Kidney epithelial cell (primary cell): ENCODE results near the gene STAMBPL1. TPM values are rescaled to one million over a fixed set of nuclear protein-coding genes. Genes with fewer than 3 reads are reported as not detected.

ENCODE experiments used
- DNase-seq: peaks from one replicate; pipeline ENCODE4 v3.0.0-alpha.2; 2010; ENCODE audit warnings: low read depth
- H3K27me3 ChIP-seq: 2 replicates; pipeline ENCODE4 v1.6.0; 2011; ENCODE audit warnings: low read length; ENCODE audit not compliant: control insufficient read depth, insufficient read depth
- H3K36me3 ChIP-seq: 2 replicates; pipeline ENCODE4 v1.5.1; 2011; ENCODE audit warnings: low read length; ENCODE audit not compliant: control insufficient read depth, insufficient read depth
- H3K4me3 ChIP-seq: 2 replicates; pipeline ENCODE4 v1.5.1; 2011; ENCODE audit warnings: low read depth, mild to moderate bottlenecking, control low read depth, low read length
- total RNA-seq: library from RNA; depleted of rRNA; stranded (reverse); fragments of >200 nt; gene quantifications from 2 replicates; pipeline ENCODE4 v1.2.3, GENCODE V29; 2015
- TF ChIP-seq, protein P1 (sequence below): IDR thresholded peaks from 2 replicates; pipeline ENCODE4 v1.5.1; 2011; ENCODE audit warnings: mild to moderate bottlenecking, moderate library complexity, low read length, control low read depth, inconsistent platforms; ENCODE audit not compliant: insufficient read depth, poor library complexity, severe bottlenecking

The STAMBPL1 gene
- total RNA-seq, 1 donor from 2014 or later: 5.2 TPM

DNA sequence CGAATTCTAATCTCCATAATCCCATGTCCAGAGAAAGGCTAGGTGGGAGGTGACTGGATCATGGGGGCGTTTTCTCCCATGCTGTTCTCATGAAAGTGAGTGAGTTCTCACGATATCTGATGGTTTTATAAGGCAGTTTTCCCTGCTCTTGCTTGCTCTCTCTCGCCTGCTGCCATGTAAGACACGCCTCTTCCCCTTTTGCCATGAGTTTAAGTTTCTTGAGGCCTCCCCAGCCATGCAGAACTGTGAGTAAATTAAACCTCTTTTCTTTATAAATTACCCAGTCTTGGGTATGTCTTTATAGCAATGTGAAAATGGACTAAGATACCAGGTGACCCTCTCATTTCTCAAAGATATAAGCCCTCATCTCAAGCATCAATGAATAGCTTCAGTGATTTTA, 73.6 kb downstream of the STAMBPL1 start:
- H3K27me3 ChIP-seq: no peaks in the 10 kb centered on the region
- no peak overlapping the region for H3K4me3 ChIP-seq
- DNase-seq: no peak
- no peaks in the 10 kb centered on the region for H3K36me3 ChIP-seq
- TF ChIP-seq, protein P1, sequence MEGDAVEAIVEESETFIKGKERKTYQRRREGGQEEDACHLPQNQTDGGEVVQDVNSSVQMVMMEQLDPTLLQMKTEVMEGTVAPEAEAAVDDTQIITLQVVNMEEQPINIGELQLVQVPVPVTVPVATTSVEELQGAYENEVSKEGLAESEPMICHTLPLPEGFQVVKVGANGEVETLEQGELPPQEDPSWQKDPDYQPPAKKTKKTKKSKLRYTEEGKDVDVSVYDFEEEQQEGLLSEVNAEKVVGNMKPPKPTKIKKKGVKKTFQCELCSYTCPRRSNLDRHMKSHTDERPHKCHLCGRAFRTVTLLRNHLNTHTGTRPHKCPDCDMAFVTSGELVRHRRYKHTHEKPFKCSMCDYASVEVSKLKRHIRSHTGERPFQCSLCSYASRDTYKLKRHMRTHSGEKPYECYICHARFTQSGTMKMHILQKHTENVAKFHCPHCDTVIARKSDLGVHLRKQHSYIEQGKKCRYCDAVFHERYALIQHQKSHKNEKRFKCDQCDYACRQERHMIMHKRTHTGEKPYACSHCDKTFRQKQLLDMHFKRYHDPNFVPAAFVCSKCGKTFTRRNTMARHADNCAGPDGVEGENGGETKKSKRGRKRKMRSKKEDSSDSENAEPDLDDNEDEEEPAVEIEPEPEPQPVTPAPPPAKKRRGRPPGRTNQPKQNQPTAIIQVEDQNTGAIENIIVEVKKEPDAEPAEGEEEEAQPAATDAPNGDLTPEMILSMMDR: no peak

DNA sequence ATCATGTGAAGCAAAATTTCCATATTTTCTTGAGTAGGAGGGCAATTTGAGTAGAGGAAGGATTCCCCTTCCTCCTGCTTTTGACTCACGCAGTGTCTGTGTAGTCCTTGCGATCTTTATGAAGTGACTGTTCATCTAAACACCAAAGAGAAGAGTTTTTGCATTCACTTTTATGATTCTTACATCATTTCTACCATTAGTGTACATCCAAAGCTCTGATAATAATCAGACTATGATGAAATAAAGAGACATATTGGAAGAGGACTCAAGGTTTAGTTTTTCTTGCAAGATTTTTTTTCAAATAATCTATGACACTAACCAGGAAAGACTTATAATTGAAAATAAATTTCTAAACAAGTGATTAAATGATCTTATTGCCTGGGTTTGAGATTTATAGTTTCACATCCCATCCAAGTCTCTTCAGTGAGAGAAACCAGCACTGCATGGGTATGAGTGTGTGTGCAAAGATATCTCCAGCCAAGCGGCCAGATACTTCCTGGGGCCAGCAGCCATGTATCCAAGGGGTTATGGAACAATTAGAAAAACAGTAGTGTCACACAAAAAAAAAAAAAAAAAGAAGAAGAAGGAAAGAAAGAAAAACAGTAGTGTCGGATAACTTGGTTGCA, 74.5 kb downstream of the STAMBPL1 start:
- DNase-seq: no peak
- TF ChIP-seq, protein P1: no peak
- no peaks in the 10 kb centered on the region for H3K27me3 ChIP-seq
- H3K4me3 ChIP-seq: no peak overlapping the region
- H3K36me3 ChIP-seq: no peaks in the 10 kb centered on the region

DNA sequence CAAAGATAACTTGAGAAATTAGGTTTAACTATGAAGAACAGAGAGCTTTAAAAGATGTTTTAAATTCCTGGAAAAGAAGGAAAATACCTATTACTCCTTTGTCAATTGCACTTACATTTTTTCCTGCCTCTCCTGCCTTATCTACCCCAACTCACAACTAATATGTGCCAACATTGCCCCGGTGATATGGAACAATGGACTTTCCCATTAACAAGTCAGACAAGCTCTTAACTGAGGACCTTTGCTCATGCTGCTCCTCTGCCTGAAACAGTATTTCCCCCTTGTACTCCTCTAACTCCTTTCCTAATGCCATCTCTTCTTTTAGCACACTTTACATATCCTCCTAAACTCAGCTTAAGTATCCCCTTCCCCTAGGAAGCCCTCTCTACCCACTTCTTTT, 77.3 kb downstream of the STAMBPL1 start:
- no peaks in the 10 kb centered on the region for H3K36me3 ChIP-seq
- no peak for DNase-seq
- H3K27me3 ChIP-seq: no peaks in the 10 kb centered on the region
- no peak overlapping the region for H3K4me3 ChIP-seq
- TF ChIP-seq, protein P1: no peak

DNA sequence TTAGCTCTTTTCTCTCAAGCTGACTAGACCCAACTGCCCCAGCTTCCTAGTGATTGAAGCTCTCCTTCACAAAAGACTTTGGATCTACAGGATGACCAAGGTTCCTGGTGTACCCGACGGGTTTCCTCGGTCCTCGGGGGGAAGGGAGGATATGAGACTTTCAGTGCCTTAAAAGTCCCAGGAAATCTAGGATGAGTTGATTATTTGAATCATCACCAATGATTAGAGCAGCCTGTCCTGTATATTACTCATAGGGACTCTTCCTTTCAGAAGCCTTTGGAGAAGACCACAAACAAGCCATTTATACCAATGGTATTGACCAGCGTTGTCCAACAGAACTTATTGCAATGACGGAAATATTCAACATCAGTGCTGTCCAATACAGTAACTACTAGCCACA, 78.7 kb downstream of the STAMBPL1 start:
- Histone ChIP-seq H3K4me3 (no peak overlapping the region), H3K27me3 (no peaks in the 10 kb centered on the region), H3K36me3 (no peaks in the 10 kb centered on the region)
- DNase-seq: no peak
- TF ChIP-seq, protein P1: no peak

DNA sequence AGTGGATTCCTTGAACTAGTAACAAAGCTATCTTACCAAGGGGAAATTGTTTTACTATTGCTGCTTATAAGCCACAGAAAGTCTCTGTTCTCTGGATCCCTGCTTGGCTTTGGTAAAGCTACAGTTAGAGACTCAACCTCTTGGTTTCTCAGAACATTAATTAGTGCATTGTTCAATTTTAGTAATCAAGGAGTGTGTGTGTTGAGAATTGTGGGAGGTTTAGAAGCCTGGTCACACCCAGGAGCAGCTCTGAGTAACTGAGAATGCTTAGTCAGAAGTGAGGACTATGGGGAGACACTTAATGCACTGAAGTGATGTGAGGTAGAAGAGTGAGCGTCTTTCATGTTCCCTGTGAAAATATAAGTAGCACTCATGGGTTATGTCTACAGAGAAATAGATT, 80.8 kb downstream of the STAMBPL1 start:
- Histone ChIP-seq H3K27me3 (no peaks in the 10 kb centered on the region), H3K36me3 (no peaks in the 10 kb centered on the region), H3K4me3 (no peak overlapping the region)
- DNase-seq: no peak
- TF ChIP-seq, protein P1: no peak

DNA sequence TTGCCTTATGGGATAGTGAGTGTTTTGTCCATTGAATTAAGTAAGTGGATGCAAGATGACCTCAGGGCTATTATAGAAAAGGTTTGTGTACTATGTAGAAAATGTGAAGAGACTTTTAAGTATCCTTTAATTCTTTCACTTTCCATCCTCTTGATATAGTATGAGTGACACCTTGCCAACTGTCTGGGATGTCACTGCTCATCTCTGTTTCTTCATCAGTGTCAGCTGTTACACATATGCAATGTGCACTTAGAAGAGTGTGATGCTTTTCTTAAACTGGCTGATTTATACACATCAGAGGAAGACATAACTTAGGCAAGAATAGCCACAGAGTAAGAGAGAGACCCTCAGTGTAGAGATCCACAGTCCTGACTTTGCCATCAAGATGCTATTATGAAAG, 81.2 kb downstream of the STAMBPL1 start:
- Histone ChIP-seq H3K27me3 (no peaks in the 10 kb centered on the region), H3K4me3 (no peak overlapping the region), H3K36me3 (no peaks in the 10 kb centered on the region)
- TF ChIP-seq, protein P1: no peak
- DNase-seq: no peak
